ENCODE results near the gene KCNT1. TPM values are rescaled to one million over a fixed set of nuclear protein-coding genes. Genes with fewer than 3 reads are reported as not detected.

KCNT1 gene
- total RNA-seq, 1 experiment from 2014 or later = not detected

Other genes with a start within 250 kb of the KCNT1 start
- 0.24 and 0.68 TPM in 2 replicates for gene PPP1R26, start 222.4 kb upstream of the KCNT1 start, total RNA-seq (2014; rRNA removed; shearing (Covaris generic))
- gene MRPS2, start 201.5 kb upstream of the KCNT1 start, total RNA-seq (2014; rRNA removed; shearing (Covaris generic)) = 18.1 and 25.2 TPM in 2 replicates
- not detected in 2 replicates for gene LCN1, start 180.7 kb upstream of the KCNT1 start, total RNA-seq (2014; rRNA removed; shearing (Covaris generic))
- gene OBP2A, start 156.1 kb upstream of the KCNT1 start, total RNA-seq (2014; rRNA removed; shearing (Covaris generic)) = not detected in 2 replicates
- gene PAEP, start 140.4 kb upstream of the KCNT1 start, total RNA-seq (2014; rRNA removed; shearing (Covaris generic)) = 0.39 TPM in 1 of 2 replicates, not detected in the other
- gene GLT6D1, start 62.6 kb upstream of the KCNT1 start, total RNA-seq (2014; rRNA removed; shearing (Covaris generic)) = not detected in 2 replicates
- gene LCN9, start 38.9 kb upstream of the KCNT1 start, total RNA-seq (2014; rRNA removed; shearing (Covaris generic)) = not detected in 2 replicates
- gene SOHLH1, start 2.7 kb upstream of the KCNT1 start, total RNA-seq (2014; rRNA removed; shearing (Covaris generic)) = not detected in 2 replicates
- 6.2 and 10.3 TPM in 2 replicates for gene CAMSAP1, start 205.4 kb downstream of the KCNT1 start, total RNA-seq (2014; rRNA removed; shearing (Covaris generic))